Stimulated activated CD4-positive, alpha-beta T cell treated with anti-CD3 and anti-CD28 coated beads, Interleukin-4, amount 100 ng/mL, for 1 hour (primary cell): ENCODE measurements around the gene MGLL.
"Not testable (repeated sequence)": the region's sequence is repeated elsewhere in the genome, so short reads cannot be mapped to it uniquely, and the experiment has no call there.

Source experiments
- DNase-seq: peaks from one replicate; pipeline ENCODE4 v3.0.0-alpha.2; 2020

The MGLL gene

GRCh38 chr3:127670761-127671522 lies 151.4 kb downstream of the MGLL start:
- DNase-seq, result no peak

- DNase-seq, result no peak
Measured at GRCh38 chr3:127670229-127670559, 152.1 kb downstream of the MGLL start.

- DNase-seq, result no peak
Measured at GRCh38 chr3:127669541-127670228, 152.6 kb downstream of the MGLL start.

GRCh38 chr3:127668906-127669305 lies 153.4 kb downstream of the MGLL start:
- no peak for DNase-seq

GRCh38 chr3:127667119-127667681 lies 155.1 kb downstream of the MGLL start:
- no peak for DNase-seq

GRCh38 chr3:127666676-127667075 lies 155.6 kb downstream of the MGLL start:
- no peak for DNase-seq

- no peak for DNase-seq
Measured at GRCh38 chr3:127665586-127665985, 156.7 kb downstream of the MGLL start.

- DNase-seq, result no peak
Measured at GRCh38 chr3:127665165-127665564, 157.2 kb downstream of the MGLL start.

- DNase-seq, result no peak
Measured at GRCh38 chr3:127663151-127663550, 159.2 kb downstream of the MGLL start.

GRCh38 chr3:127662001-127662469 lies 160.3 kb downstream of the MGLL start:
- no peak for DNase-seq

GRCh38 chr3:127661600-127661999 lies 160.7 kb downstream of the MGLL start:
- no peak for DNase-seq

GRCh38 chr3:127660621-127661251 lies 161.6 kb downstream of the MGLL start:
- no peak for DNase-seq

GRCh38 chr3:127658234-127658633 lies 164.1 kb downstream of the MGLL start:
- no peak for DNase-seq

GRCh38 chr3:127656906-127657305 lies 165.4 kb downstream of the MGLL start:
- DNase-seq, result no peak

- DNase-seq, result no peak
Measured at GRCh38 chr3:127655641-127656040, 166.7 kb downstream of the MGLL start.

- not testable (repeated sequence) for DNase-seq
Measured at GRCh38 chr3:127654993-127655392, 167.3 kb downstream of the MGLL start.

GRCh38 chr3:127654374-127654773 lies 167.9 kb downstream of the MGLL start:
- DNase-seq, result no peak

GRCh38 chr3:127652246-127652995 lies 169.9 kb downstream of the MGLL start:
- peak; percentile 23 for DNase-seq

GRCh38 chr3:127651516-127652172 lies 170.7 kb downstream of the MGLL start:
- DNase-seq, result no peak

- DNase-seq, result no peak
Measured at GRCh38 chr3:127650236-127650635, 172.1 kb downstream of the MGLL start.

GRCh38 chr3:127647845-127648204 lies 174.5 kb downstream of the MGLL start:
- DNase-seq, result no peak

- DNase-seq, result no peak
Measured at GRCh38 chr3:127647166-127647844, 175.0 kb downstream of the MGLL start.
